WTC11 (cell line): Measurements from ENCODE around the gene TANC1. TPM values are rescaled to one million over a fixed set of nuclear protein-coding genes. Genes with fewer than 3 reads are reported as not detected.

Experiments used
- ATAC-seq: fragments of 200-7000 bp; cut with Tn5 transposase; 2 replicates; pipeline ENCODE4 v1.10.0; 2021; ENCODE audit warnings: mild to moderate bottlenecking, moderate library complexity
- CTCF ChIA-PET: fragments of 300-600 bp; sonication (Branson Sonifier 250); formaldehyde crosslinking; loops from one replicate; lab custom pipeline; 2021; ENCODE audit warnings: antibody characterized with exemption; lab: Charles Lee
- POLR2A ChIA-PET: fragments of 350-600 bp; sonication (Branson Sonifier 250); formaldehyde crosslinking; loops from one replicate; lab custom pipeline; 2021; ENCODE audit warnings: antibody characterized with exemption; lab: Charles Lee
- DNase-seq: peaks from one replicate; pipeline ENCODE4 v3.0.0; 2021; ENCODE audit warnings: low spot score
- H3K27ac Mint-ChIP-seq: 2 replicates; pipeline ENCODE4 v1.8.0; 2021; ENCODE audit warnings: mixed read lengths
- H3K27me3 Mint-ChIP-seq: 2 replicates; pipeline ENCODE4 v1.8.0; 2021; ENCODE audit warnings: low read depth, mild to moderate bottlenecking, moderate library complexity, mixed read lengths
- H3K36me3 Mint-ChIP-seq: 2 replicates; pipeline ENCODE4 v1.8.0; 2021; ENCODE audit warnings: mixed read lengths
- H3K4me1 Mint-ChIP-seq: 2 replicates; pipeline ENCODE4 v1.8.0; 2022; ENCODE audit warnings: mixed read lengths
- H3K4me3 Mint-ChIP-seq: 2 replicates; pipeline ENCODE4 v1.8.0; 2021; ENCODE audit warnings: mild to moderate bottlenecking, moderate library complexity, mixed read lengths
- H3K9me3 Mint-ChIP-seq: 2 replicates; pipeline ENCODE4 v1.8.0; 2021; ENCODE audit warnings: mixed read lengths
- CBFB ChIP-seq: sonication (generic); formaldehyde crosslinking; IDR thresholded peaks from 2 replicates; pipeline ENCODE4 v1.8.1; 2022; ENCODE audit warnings: mild to moderate bottlenecking, low read depth, missing genetic modification reagents
- E2F1 ChIP-seq: sonication (generic); formaldehyde crosslinking; IDR thresholded peaks from 2 replicates; pipeline ENCODE4 v1.8.0; 2022; ENCODE audit warnings: mild to moderate bottlenecking, missing genetic modification reagents
- FOXJ3 ChIP-seq: sonication (generic); formaldehyde crosslinking; IDR thresholded peaks from 2 replicates; pipeline ENCODE4 v1.9.0; 2021; ENCODE audit warnings: missing genetic modification reagents, mild to moderate bottlenecking, borderline replicate concordance
- KAT7 ChIP-seq: sonication (generic); formaldehyde crosslinking; IDR thresholded peaks from 2 replicates; pipeline ENCODE4 v1.8.1; 2023; ENCODE audit warnings: missing genetic modification reagents, mild to moderate bottlenecking, borderline replicate concordance
- OVOL2 ChIP-seq: fragments of 250-450 bp; sonication (Bioruptor Pico); IDR thresholded peaks from 2 replicates; pipeline ENCODE4 v1.9.0; 2021; ENCODE audit warnings: mild to moderate bottlenecking, borderline replicate concordance
- RELA ChIP-seq: sonication (generic); formaldehyde crosslinking; IDR thresholded peaks from 2 replicates; pipeline ENCODE4 v1.8.1; 2022; ENCODE audit warnings: missing genetic modification reagents, mild to moderate bottlenecking, borderline replicate concordance
- TEAD4 ChIP-seq: sonication (generic); formaldehyde crosslinking; IDR thresholded peaks from 2 replicates; pipeline ENCODE4 v1.8.0; 2022; ENCODE audit warnings: mild to moderate bottlenecking, missing genetic modification reagents
- ZBTB21 ChIP-seq: sonication (generic); formaldehyde crosslinking; IDR thresholded peaks from 2 replicates; pipeline ENCODE4 v1.8.1; 2023; ENCODE audit warnings: mild to moderate bottlenecking, missing genetic modification reagents, borderline replicate concordance
- ZNF232 ChIP-seq: sonication (generic); formaldehyde crosslinking; IDR thresholded peaks from 2 replicates; pipeline ENCODE4 v1.8.0; 2022; ENCODE audit warnings: mild to moderate bottlenecking, missing genetic modification reagents
- ZNF263 ChIP-seq: sonication (generic); formaldehyde crosslinking; IDR thresholded peaks from 2 replicates; pipeline ENCODE4 v1.8.1; 2022; ENCODE audit warnings: low read depth, mild to moderate bottlenecking, moderate library complexity, missing genetic modification reagents
- total RNA-seq: library from RNA; stranded (reverse); gene quantifications from 3 replicates; pipeline ENCODE4 v1.2.3, GENCODE V29; 2021
- TF ChIP-seq, protein P1 (sequence below): sonication (generic); formaldehyde crosslinking; IDR thresholded peaks from 2 replicates; pipeline ENCODE4 v1.8.0; 2022; ENCODE audit warnings: mild to moderate bottlenecking, missing genetic modification reagents
- TF ChIP-seq, protein P2 (sequence below): fragments of 250-450 bp; sonication (Bioruptor Pico); IDR thresholded peaks from 2 replicates; pipeline ENCODE4 v2.1.2; 2022; ENCODE audit warnings: mild to moderate bottlenecking, moderate library complexity
- TF ChIP-seq, protein P3 (sequence below): sonication (generic); formaldehyde crosslinking; IDR thresholded peaks from 2 replicates; pipeline ENCODE4 v1.8.0; 2023; ENCODE audit warnings: mild to moderate bottlenecking, missing genetic modification reagents

The TANC1 gene
- total RNA-seq, 1 experiment from 2014 or later, result 11.6 TPM

DNA sequence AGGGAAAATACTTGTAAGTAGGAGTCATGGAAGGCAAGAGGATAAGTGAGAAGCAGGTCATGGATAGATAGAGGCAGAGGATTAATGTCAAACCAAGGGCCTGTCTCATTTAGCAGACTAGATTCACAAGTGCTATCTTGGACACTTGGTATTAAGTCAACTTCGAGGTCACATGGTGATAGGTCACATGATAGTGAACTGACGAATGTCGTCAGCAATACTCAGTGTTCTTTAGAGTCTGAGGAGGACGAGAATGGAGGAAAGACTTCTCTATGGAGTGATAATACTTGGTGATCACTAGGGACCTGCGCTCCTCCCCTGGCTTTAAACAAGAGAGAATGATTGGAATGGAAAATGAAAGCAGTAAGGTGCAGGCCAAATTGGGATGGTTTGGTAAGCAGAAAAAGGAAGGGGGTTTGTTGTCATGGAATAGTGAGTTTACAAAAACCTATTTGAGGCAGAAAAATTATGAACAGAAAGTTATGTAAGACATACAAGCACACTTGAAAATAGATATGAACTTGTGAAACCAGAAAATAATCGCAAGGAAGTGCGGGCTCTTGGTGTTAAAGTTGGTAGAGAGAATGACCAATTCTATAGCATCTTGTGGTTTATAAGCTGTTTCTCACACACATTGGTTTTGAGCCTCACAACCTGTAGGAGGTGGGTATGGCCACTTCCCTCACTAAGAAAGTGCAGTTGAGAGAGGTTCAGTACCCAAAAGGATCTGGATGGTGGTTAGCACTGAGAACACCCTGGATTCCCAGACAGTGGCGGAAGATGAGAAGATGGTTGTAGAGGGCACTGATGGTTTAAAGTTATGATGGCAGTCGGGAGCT is 176.6 kb downstream of the TANC1 start:
- ChIA-PET POLR2A (interaction anchor here (0.5 kb wide), 1 partner anchor 14 kb away, joined by 3 read pairs; no protein-coding TSS in a partner anchor), CTCF (no interaction called here)
- H3K9me3 Mint-ChIP-seq, result no peaks in the 10 kb centered on the region
- TF ChIP-seq, protein P1, sequence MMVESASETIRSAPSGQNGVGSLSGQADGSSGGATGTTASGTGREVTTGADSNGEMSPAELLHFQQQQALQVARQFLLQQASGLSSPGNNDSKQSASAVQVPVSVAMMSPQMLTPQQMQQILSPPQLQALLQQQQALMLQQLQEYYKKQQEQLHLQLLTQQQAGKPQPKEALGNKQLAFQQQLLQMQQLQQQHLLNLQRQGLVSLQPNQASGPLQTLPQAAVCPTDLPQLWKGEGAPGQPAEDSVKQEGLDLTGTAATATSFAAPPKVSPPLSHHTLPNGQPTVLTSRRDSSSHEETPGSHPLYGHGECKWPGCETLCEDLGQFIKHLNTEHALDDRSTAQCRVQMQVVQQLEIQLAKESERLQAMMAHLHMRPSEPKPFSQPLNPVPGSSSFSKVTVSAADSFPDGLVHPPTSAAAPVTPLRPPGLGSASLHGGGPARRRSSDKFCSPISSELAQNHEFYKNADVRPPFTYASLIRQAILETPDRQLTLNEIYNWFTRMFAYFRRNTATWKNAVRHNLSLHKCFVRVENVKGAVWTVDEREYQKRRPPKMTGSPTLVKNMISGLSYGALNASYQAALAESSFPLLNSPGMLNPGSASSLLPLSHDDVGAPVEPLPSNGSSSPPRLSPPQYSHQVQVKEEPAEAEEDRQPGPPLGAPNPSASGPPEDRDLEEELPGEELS (CRISPR knock-in tag), result no peak
- TF ChIP-seq, protein P2, sequence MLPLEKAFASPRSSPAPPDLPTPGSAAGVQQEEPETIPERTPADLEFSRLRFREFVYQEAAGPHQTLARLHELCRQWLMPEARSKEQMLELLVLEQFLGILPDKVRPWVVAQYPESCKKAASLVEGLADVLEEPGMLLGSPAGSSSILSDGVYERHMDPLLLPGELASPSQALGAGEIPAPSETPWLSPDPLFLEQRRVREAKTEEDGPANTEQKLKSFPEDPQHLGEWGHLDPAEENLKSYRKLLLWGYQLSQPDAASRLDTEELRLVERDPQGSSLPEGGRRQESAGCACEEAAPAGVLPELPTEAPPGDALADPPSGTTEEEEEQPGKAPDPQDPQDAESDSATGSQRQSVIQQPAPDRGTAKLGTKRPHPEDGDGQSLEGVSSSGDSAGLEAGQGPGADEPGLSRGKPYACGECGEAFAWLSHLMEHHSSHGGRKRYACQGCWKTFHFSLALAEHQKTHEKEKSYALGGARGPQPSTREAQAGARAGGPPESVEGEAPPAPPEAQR (CRISPR knock-in tag), result no peak
- TF ChIP-seq OVOL2 (CRISPR knock-in tag) (no peak), E2F1 (CRISPR knock-in tag) (no peak)
- TF ChIP-seq, protein P3, sequence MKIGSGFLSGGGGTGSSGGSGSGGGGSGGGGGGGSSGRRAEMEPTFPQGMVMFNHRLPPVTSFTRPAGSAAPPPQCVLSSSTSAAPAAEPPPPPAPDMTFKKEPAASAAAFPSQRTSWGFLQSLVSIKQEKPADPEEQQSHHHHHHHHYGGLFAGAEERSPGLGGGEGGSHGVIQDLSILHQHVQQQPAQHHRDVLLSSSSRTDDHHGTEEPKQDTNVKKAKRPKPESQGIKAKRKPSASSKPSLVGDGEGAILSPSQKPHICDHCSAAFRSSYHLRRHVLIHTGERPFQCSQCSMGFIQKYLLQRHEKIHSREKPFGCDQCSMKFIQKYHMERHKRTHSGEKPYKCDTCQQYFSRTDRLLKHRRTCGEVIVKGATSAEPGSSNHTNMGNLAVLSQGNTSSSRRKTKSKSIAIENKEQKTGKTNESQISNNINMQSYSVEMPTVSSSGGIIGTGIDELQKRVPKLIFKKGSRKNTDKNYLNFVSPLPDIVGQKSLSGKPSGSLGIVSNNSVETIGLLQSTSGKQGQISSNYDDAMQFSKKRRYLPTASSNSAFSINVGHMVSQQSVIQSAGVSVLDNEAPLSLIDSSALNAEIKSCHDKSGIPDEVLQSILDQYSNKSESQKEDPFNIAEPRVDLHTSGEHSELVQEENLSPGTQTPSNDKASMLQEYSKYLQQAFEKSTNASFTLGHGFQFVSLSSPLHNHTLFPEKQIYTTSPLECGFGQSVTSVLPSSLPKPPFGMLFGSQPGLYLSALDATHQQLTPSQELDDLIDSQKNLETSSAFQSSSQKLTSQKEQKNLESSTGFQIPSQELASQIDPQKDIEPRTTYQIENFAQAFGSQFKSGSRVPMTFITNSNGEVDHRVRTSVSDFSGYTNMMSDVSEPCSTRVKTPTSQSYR (CRISPR knock-in tag), result no peak
- H3K36me3 Mint-ChIP-seq, result no peaks in the 10 kb centered on the region
- no peak overlapping the region for H3K4me3 Mint-ChIP-seq
- H3K27me3 Mint-ChIP-seq, result no peaks in the 10 kb centered on the region
- no peak for ATAC-seq
- no peak for DNase-seq
- 0 out of 2 replicates have a peak, but pooled peaks cover 3% of the 10 kb centered on the region for H3K4me1 Mint-ChIP-seq
- no peak overlapping the region for H3K27ac Mint-ChIP-seq

DNA sequence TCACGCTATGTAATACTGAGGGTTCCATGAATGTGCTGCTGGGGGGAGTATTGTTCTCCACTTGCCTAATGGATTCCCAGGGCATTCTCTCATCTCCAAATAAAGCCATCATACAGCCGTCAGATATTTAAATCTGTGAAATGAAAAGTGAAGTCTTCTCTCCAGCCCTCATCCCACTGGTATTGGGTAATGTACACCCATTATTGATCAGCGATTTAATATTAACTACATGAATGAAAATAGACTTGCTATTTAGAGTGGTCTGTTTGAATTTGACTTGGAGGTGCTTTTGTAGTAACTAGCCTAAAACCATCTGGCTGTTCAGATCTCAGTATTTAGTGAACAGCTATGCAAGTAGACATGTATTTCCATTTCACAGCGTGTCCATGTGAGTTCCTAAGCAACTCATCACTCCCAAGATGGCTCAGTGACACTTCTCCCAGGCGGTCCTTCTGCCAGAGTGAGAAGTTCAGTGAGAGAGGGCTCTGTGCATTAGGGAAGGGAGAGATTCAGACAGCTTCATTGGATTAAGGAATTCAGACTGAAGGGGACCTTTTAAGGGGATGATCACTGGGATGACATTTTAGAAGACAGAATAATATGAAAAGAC is 177.4 kb downstream of the TANC1 start:
- no peak for ATAC-seq
- H3K27me3 Mint-ChIP-seq, result no peaks in the 10 kb centered on the region
- POLR2A ChIA-PET, result interaction anchor here (0.5 kb wide), 1 partner anchor 15 kb away, joined by 3 read pairs; no protein-coding TSS in a partner anchor
- CTCF ChIA-PET, result no interaction called here
- no peak for TF ChIP-seq TEAD4 (CRISPR knock-in tag)
- TF ChIP-seq FOXJ3 (CRISPR knock-in tag), result no peak
- TF ChIP-seq KAT7, result no peak
- TF ChIP-seq E2F1 (CRISPR knock-in tag), result no peak
- TF ChIP-seq ZNF263 (CRISPR knock-in tag), result no peak
- TF ChIP-seq ZNF232 (CRISPR knock-in tag), result no peak
- TF ChIP-seq ZBTB21 (CRISPR knock-in tag), result no peak
- TF ChIP-seq RELA, result no peak
- TF ChIP-seq CBFB, result no peak
- no peak overlapping the region for H3K4me3 Mint-ChIP-seq
- H3K4me1 Mint-ChIP-seq, result 0 out of 2 replicates have a peak, but pooled peaks cover 3% of the 10 kb centered on the region
- H3K36me3 Mint-ChIP-seq, result no peaks in the 10 kb centered on the region
- no peak overlapping the region for H3K27ac Mint-ChIP-seq
- no peak for DNase-seq
- H3K9me3 Mint-ChIP-seq, result no peaks in the 10 kb centered on the region
